GM12891 (cell line): Measurements from ENCODE around the gene RRM2.

Source experiments
- POLR2A ChIP-seq: IDR thresholded peaks from 2 replicates; pipeline ENCODE4 v1.6.1; 2011; ENCODE audit warnings: low read depth, low read length, control low read depth
- POLR2AphosphoS5 ChIP-seq: IDR thresholded peaks from 2 replicates; pipeline ENCODE4 v1.6.1; 2011; ENCODE audit warnings: low read depth, low read length, control low read depth
- TAF1 ChIP-seq: IDR thresholded peaks from 2 replicates; pipeline ENCODE4 v1.6.1; 2011; ENCODE audit warnings: low read depth, low read length, control low read depth

DNA sequence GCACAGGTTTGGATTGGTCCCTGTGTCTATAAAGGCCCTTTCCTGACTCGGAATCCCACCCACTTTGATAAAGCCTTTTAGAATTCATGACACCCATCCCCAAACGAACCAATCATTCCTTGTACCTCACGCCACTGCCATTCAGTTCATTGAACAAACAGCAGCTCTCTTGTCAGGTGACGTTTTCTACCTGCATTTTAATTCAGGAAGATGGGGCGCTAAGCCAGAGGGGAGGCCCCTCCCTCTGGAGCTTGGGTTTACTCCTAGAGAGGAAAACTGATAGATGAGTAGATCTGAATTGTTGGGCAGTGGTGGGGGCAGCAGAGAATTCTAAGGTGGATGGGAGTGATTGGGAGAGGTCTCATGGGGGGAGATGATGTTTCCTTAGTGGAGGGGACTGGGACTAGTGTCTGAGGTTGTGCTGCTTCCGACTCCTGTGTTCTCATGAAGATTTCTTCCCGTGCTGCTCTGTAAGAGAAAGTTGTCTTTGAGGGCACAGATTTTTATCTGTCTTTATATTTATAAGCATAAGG lies 9.6 kb downstream of the RRM2 start:
- no peak; the same call in 1 of the 2 replicates for TF ChIP-seq POLR2A
- TF ChIP-seq POLR2AphosphoS5: no peak
- TF ChIP-seq TAF1: no peak
